Measurements from ENCODE around the gene MYCN.
"Not testable (repeated sequence)": the region's sequence is repeated elsewhere in the genome, so short reads cannot be mapped to it uniquely, and the experiment has no call there.

The MYCN gene

GRCh38 chr2:15908371-15908770, 32.0 kb upstream of the MYCN start:
- DNase-seq, result no peak

- no peak for DNase-seq
Measured at GRCh38 chr2:15909157-15909556, 31.2 kb upstream of the MYCN start.

DNA sequence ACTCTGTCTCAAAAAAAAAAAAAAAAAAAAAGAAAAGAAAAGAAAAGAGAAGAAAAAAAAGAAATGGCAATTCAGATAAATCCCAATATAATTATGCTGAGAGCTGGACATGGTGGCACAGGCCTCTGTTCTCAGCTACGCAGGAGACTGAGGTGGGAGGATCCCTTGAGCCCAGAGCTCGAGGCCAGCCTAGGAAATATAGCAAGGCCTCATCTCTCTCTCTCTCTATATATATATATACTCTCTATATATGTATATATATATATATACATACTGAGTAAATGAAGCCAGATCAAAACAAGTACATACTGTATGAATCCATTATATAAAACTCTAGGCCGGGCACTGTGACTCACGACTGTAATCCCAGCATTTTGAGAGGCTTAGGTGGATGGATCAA, 30.6 kb upstream of the MYCN start:
- no peak for DNase-seq

GRCh38 chr2:15911270-15911669, 29.1 kb upstream of the MYCN start:
- DNase-seq, result not testable (repeated sequence)

DNA sequence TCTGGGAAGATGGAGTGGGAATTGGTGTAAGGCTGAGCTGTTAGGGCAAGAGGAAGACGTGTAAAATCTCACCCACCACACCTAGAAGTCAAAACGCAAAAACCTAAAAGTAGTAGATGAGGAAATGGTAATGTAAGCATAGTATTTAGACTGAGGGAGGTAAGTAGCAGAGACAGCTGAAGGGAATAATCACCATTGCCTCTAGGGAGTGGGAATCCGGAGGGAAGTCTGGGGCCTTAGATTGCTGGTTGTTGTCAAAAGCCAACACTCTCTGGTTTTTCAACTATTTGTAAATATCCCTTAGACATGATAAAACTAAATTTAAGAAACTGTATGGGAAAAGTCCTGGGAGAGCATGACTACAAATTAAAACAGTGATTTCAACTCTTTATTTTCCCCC, 28.7 kb upstream of the MYCN start:
- DNase-seq, result no peak

- DNase-seq, result no peak
Measured at GRCh38 chr2:15912203-15912602, 28.1 kb upstream of the MYCN start.

DNA sequence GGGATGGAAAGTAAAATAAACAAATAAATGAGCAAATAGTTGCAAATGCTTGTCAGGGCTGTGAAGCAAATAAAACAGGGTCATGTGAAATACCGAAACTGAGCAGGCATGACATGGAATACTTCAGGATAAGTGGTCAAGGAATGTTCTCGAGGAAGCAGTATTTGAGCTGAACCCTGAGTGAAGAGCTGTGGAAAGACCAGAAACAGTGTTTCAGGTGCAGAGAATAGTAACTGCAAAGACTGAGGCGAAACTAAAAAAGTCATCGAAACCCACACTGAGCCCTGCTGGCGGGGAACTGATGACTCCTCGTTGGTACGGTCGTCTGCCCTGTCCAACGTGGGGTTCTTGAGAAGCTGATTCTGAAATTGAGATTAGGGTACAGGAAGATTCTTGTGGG, 27.2 kb upstream of the MYCN start:
- no peak for DNase-seq

GRCh38 chr2:15914596-15915385, 25.6 kb upstream of the MYCN start:
- no peak for DNase-seq

- not testable (repeated sequence) for DNase-seq
Measured at GRCh38 chr2:15915546-15915945, 24.8 kb upstream of the MYCN start.

- no peak for DNase-seq
Measured at GRCh38 chr2:15916336-15916735, 24.0 kb upstream of the MYCN start.

GRCh38 chr2:15918761-15919356, 21.5 kb upstream of the MYCN start:
- DNase-seq, result no peak

DNA sequence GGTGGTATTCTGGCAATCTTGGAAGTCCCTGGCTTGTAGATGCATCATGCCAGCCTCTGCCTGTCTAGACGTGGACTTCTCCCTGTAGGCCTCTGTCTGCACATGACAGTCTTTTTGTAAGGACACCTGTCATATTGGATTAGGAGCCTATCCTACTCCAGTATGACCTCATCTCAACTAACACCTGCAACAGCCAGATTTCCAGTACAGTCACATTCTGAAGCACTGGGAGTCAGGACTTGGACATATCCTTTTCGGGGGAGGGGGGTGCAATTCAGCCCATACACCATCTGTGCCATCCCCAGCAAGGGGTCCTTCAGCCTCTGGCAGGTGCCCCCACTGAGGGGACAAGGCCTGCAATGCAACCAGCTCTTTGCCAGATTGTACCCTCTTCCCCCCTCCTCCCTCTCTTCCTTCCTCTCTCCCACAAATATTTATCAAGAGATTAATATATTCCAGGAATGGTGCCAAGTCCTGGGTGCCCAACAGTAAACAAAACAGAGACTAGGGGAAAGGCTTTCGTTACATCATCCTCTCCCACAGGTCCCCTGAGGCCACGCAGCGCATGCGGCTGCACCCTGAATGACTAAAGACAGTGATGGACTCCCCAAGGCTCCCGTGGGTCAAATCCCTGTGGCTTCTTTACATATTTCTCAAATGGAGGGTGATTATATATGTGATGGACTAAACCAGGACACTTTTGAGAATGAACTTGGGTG, 20.5 kb upstream of the MYCN start:
- DNase-seq, result no peak

DNA sequence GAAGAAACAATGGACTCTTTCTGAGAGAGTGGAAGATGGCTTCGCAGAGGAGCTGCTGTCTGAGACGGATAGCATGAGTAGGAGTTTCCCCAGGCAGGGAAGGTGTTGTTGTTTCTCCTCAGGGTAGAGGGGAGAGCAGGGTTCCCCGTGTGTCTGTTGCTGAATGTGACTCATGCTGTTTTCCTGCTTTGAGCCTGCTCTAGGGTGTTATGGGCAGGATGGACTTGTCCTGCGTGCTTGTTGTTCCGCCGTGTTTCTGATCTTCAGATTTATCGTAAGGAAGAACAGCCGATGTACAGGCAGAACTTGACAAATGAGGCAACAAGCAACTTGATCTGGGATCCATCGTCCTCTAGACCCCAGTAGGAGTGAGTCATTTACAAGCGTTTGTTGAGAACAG, 19.7 kb upstream of the MYCN start:
- DNase-seq, result no peak

DNA sequence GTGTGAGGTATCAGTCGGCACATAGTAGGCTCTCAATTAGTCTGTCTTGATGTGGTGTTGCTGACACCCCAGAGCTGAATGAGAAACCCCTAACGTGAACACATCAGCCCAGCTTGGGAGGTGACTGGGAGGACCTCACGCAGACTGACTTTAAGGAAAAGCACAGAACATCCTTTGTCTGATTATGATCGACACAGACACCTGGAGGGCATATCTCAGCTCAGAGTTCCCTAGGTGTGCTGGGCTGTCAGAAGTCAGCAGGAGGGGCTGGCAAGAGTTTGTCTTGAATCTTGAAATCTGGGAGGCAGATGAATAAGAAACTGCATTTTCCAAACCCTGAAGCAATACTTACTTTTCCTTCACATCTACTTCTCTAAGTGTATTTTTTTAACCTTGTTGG, 16.8 kb upstream of the MYCN start:
- peak; percentile 98 for DNase-seq

DNA sequence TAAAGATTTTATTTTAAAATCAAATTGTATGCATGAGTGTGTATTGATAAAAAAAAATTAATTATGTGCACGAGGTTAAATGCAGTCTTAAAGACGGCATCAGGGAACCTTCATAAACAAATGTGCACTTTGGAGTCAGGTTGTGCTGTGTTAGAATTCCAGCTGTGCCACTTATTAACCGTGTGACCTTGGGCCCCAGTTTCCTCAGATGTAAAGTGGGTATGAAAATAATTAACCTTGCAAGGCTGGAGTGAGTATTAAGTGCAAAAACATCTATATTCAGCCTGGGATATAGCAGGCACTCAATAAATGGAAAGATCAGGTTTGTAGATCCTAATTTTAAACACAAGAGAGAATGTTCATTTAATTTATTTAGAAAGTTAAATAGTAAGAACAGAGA, 14.5 kb upstream of the MYCN start:
- DNase-seq, result no peak

DNA sequence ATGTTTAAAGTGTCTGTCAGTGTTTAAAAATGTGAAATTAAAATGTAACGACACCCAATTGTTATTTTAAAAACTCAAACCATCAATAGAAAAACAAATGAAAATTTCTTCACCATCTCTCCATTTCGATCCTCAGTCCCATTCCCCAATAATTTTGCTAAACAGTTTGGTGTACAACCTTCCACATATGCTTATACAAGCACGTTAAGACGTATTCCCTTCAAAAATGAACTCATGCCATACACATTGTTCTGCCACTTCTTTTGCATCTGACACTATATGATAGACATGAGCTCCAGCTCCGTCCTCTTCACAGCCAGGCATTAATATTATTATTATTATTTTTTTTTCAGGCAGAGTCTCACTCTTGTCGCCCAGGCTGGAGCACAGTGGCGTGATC, 14.1 kb upstream of the MYCN start:
- DNase-seq, result no peak

- DNase-seq, result no peak
Measured at GRCh38 chr2:15927551-15928218, 12.7 kb upstream of the MYCN start.

- DNase-seq, result not testable (repeated sequence)
Measured at GRCh38 chr2:15929008-15929407, 11.3 kb upstream of the MYCN start.

GRCh38 chr2:15929861-15930260, 10.5 kb upstream of the MYCN start:
- no peak for DNase-seq

- no peak for DNase-seq
Measured at GRCh38 chr2:15930589-15931318, 9.6 kb upstream of the MYCN start.

DNA sequence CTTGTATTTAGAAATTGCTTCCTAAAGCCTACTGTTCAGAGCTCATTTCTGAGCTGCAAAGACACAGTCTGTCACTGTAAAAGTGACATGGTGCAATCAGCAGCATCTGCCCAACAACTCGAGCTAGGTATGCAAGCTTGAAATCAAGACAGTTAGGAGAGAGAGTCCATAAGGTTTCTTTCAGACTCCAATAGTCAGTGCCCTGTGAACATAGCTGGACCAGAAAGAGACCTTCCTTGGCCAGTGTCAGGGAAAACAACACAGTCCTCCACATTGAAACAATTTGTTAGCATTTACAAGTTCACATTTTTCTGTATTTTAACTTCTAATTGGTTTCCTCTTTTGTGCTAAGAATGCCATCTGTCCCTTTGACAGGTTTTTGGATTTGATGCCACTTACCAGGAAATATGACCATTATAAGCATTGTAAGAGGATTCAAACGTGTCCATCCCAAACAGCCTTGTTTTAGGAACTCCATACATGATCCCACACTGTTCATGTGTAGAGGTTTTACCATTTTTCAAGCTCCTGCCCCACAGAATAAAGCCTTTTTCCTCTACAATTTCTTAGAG, 8.9 kb upstream of the MYCN start:
- DNase-seq, result no peak

DNA sequence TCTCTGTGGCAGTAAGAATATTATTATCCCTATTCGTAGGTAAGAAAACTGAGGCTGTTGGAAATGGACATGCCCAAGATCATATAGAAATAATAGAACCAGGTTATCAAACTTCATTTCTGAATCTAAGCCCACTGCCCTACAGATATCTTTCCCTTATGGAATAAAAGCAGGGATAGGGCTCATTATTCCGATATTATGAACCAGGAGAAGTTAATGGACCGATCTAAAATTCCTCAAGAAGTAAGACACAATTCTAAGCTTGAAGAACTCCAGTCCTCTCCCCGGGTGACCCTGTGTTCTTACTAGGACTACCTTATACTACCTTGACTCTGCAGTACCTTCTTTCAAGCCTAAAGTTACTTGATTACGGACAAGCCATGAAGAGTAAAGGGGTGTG, 8.4 kb upstream of the MYCN start:
- no peak for DNase-seq
